SJCRH30 (cell line): Measurements from ENCODE around the gene MICALL1. TPM values are rescaled to one million over a fixed set of nuclear protein-coding genes. Genes with fewer than 3 reads are reported as not detected.

Experiments used
- DNase-seq, 2 experiments: peaks; one replicate each; pipeline ENCODE4 v3.0.0-alpha.2; 2015 to 2020
- H3K27ac ChIP-seq: fragments of 250-450 bp; sonication (Bioruptor Pico); 2 replicates; pipeline ENCODE4 v1.5.1; 2020; ENCODE audit warnings: mild to moderate bottlenecking, moderate library complexity
- H3K27me3 ChIP-seq: fragments of 250-450 bp; sonication (Bioruptor Pico); 2 replicates; pipeline ENCODE4 v1.5.1; 2020; ENCODE audit warnings: mild to moderate bottlenecking, moderate library complexity
- H3K36me3 ChIP-seq: fragments of 250-450 bp; sonication (Bioruptor Pico); 2 replicates; pipeline ENCODE4 v1.5.1; 2020; ENCODE audit warnings: mild to moderate bottlenecking, moderate library complexity
- H3K4me1 ChIP-seq: fragments of 250-450 bp; sonication (Bioruptor Pico); 2 replicates; pipeline ENCODE4 v1.5.1; 2020; ENCODE audit warnings: mild to moderate bottlenecking, moderate library complexity
- H3K4me3 ChIP-seq: fragments of 250-450 bp; sonication (Bioruptor Pico); 2 replicates; pipeline ENCODE4 v1.5.1; 2020; ENCODE audit warnings: mild to moderate bottlenecking, moderate library complexity
- H3K9me3 ChIP-seq: fragments of 250-450 bp; sonication (Bioruptor Pico); replicated peaks from 2 replicates; pipeline ENCODE4 v1.5.1; 2020; ENCODE audit warnings: mild to moderate bottlenecking, moderate library complexity
- total RNA-seq: library from RNA; depleted of rRNA; stranded (reverse); fragments of >200 nt; shearing (Covaris generic); gene quantifications from 2 replicates; pipeline ENCODE4 v1.2.3, GENCODE V29; 2014

MICALL1 gene
- total RNA-seq, 1 experiment from 2014 or later: 18.0 TPM

GRCh38 chr22:37917874-37918548, 11.9 kb downstream of the MICALL1 start:
- H3K36me3 ChIP-seq: no peaks in the 10 kb centered on the region
- H3K4me1 ChIP-seq: no peaks in the 10 kb centered on the region
- no peak overlapping the region for H3K4me3 ChIP-seq
- H3K9me3 ChIP-seq: no peaks in the 10 kb centered on the region
- H3K27ac ChIP-seq: no peak overlapping the region
- no peaks in the 10 kb centered on the region for H3K27me3 ChIP-seq
- DNase-seq: no peak

- Histone ChIP-seq H3K36me3 (no peaks in the 10 kb centered on the region), H3K4me3 (no peak overlapping the region), H3K9me3 (no peaks in the 10 kb centered on the region), H3K4me1 (no peaks in the 10 kb centered on the region), H3K27ac (no peak overlapping the region), H3K27me3 (no peaks in the 10 kb centered on the region)
- DNase-seq: no peak
These were observed 12.6 kb downstream of the MICALL1 start for GRCh38 chr22:37918580-37919270.

- DNase-seq: no peak
- no peak overlapping the region for H3K4me3 ChIP-seq
- no peaks in the 10 kb centered on the region for H3K4me1 ChIP-seq
- no peak overlapping the region for H3K27ac ChIP-seq
- no peaks in the 10 kb centered on the region for H3K27me3 ChIP-seq
- no peaks in the 10 kb centered on the region for H3K36me3 ChIP-seq
- H3K9me3 ChIP-seq: no peaks in the 10 kb centered on the region
These were observed 14.0 kb downstream of the MICALL1 start for GRCh38 chr22:37920126-37920525.

- no peak for DNase-seq
- Histone ChIP-seq H3K4me1 (no peaks in the 10 kb centered on the region), H3K36me3 (no peaks in the 10 kb centered on the region), H3K9me3 (no peaks in the 10 kb centered on the region), H3K27ac (no peak overlapping the region), H3K4me3 (no peak overlapping the region), H3K27me3 (no peaks in the 10 kb centered on the region)
These were observed 16.1 kb downstream of the MICALL1 start for GRCh38 chr22:37922191-37922590.

DNA sequence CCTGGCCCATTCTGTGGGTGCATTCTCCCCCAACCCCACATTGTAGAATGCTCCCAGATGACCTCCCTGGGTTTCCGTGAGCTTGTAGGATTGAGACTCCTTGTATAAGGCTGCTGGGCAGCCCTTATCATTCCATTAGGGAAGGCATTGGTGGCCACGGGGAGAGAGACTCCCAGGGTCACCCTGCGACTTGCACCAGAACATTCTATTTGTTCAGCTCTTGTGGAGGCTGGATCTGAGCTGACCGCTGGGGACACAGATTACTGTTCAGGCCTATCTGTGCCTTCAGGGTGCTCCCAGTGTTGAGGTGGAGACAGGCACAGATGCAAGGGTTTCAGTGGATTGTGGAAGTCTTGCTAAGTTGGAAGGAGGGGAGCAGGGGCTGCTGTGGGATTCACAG, 17.8 kb downstream of the MICALL1 start:
- no peaks in the 10 kb centered on the region for H3K9me3 ChIP-seq
- H3K36me3 ChIP-seq: no peaks in the 10 kb centered on the region
- H3K27me3 ChIP-seq: no peaks in the 10 kb centered on the region
- no peak overlapping the region for H3K4me3 ChIP-seq
- H3K4me1 ChIP-seq: no peaks in the 10 kb centered on the region
- no peak overlapping the region for H3K27ac ChIP-seq
- no peak for DNase-seq

GRCh38 chr22:37924386-37925065, 18.4 kb downstream of the MICALL1 start:
- Histone ChIP-seq H3K4me3 (no peak overlapping the region), H3K4me1 (no peaks in the 10 kb centered on the region), H3K36me3 (no peaks in the 10 kb centered on the region), H3K27ac (no peak overlapping the region), H3K9me3 (no peaks in the 10 kb centered on the region), H3K27me3 (no peaks in the 10 kb centered on the region)
- DNase-seq: no peak

- no peak overlapping the region for H3K4me3 ChIP-seq
These were observed 19.2 kb downstream of the MICALL1 start for GRCh38 chr22:37925330-37925729.

GRCh38 chr22:37925767-37926166, 19.7 kb downstream of the MICALL1 start:
- Histone ChIP-seq H3K4me1 (no peaks in the 10 kb centered on the region), H3K9me3 (no peaks in the 10 kb centered on the region), H3K27me3 (no peaks in the 10 kb centered on the region), H3K4me3 (no peak overlapping the region), H3K27ac (no peak overlapping the region), H3K36me3 (no peaks in the 10 kb centered on the region)
- no peak for DNase-seq

More at GRCh38 chr22:37925330-37925729, 19.2 kb downstream of the MICALL1 start:
- Histone ChIP-seq H3K9me3 (no peaks in the 10 kb centered on the region), H3K36me3 (no peaks in the 10 kb centered on the region), H3K27ac (no peak overlapping the region), H3K27me3 (no peaks in the 10 kb centered on the region), H3K4me1 (no peaks in the 10 kb centered on the region)
- DNase-seq: no peak

DNA sequence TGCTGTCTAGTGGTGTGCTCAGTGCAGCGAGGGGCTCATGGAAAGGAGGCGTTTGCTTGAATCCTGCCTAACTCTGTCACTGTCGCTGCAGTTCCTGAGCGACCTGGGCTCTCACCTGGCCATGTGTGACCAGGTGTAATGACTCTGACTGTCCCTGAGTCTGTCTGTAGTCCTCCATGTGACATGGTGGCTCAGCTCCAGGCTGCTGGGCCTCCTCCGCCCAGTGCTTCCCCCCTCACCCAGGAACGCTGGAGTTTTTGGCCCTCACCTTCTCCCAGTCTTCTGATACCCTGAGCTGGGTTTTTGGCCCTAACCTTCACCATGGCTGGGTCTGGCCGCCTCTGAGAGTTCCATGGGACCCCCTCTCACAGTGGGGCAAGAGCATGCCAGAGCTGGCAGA, 20.3 kb downstream of the MICALL1 start:
- Histone ChIP-seq H3K4me1 (no peaks in the 10 kb centered on the region), H3K27ac (no peak overlapping the region), H3K36me3 (no peaks in the 10 kb centered on the region), H3K4me3 (no peak overlapping the region), H3K9me3 (no peaks in the 10 kb centered on the region), H3K27me3 (no peaks in the 10 kb centered on the region)
- DNase-seq: no peak

- Histone ChIP-seq H3K4me3 (no peak overlapping the region), H3K9me3 (no peaks in the 10 kb centered on the region), H3K36me3 (no peaks in the 10 kb centered on the region), H3K27me3 (no peaks in the 10 kb centered on the region), H3K4me1 (no peaks in the 10 kb centered on the region), H3K27ac (no peak overlapping the region)
- no peak for DNase-seq
These were observed 20.9 kb downstream of the MICALL1 start for GRCh38 chr22:37926771-37927636.

GRCh38 chr22:37927637-37927936, 21.5 kb downstream of the MICALL1 start:
- H3K27ac ChIP-seq: no peak overlapping the region
- H3K36me3 ChIP-seq: no peaks in the 10 kb centered on the region; the same call in 1 of the 2 replicates
- H3K4me1 ChIP-seq: no peaks in the 10 kb centered on the region
- no peaks in the 10 kb centered on the region for H3K9me3 ChIP-seq
- no peaks in the 10 kb centered on the region for H3K27me3 ChIP-seq
- H3K4me3 ChIP-seq: no peak overlapping the region
- no peak for DNase-seq

- Histone ChIP-seq H3K4me1 (peaks cover 9% of the 10 kb centered on the region), H3K27me3 (no peaks in the 10 kb centered on the region), H3K36me3 (no peaks in the 10 kb centered on the region; the same call in 1 of the 2 replicates), H3K4me3 (no peak overlapping the region), H3K9me3 (no peaks in the 10 kb centered on the region), H3K27ac (no peak overlapping the region)
- DNase-seq: no peak
These were observed 23.3 kb downstream of the MICALL1 start for GRCh38 chr22:37929390-37929789.

DNA sequence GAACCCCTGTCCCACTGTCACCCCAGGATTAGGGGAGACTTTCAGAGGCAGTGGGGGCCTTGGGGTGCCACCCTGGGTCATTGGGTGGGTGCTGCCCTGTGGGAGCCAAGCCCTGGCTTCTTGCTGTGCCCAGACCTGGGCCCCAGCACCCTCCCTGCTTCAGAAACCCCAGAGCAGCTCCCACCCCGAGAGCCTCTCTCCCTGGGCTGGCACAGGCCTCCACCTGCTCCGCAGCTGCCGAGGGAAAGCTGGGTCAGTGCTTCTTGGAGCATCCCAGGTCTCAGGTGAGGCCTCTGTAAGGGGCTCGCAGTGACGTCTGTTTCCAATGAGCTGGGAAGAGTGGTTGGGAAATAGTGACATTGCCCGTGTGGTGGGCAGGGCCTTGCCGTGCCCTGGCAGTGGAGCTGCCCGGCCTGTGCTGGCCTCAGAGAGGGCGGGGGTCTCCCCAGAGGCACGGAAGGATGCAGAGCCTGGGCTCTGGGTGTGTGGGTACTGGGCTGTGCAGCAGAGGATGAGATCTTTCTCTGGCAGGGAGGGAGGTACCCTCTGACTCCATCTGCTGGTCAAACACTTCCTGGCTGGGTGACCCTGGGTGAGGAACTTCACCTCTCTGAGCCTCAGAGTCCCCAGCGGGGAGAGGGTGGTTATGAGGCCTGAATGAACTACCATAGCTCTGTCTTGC, 24.3 kb downstream of the MICALL1 start:
- no peaks in the 10 kb centered on the region; the same call in 1 of the 2 replicates for H3K36me3 ChIP-seq
- no peaks in the 10 kb centered on the region for H3K27me3 ChIP-seq
- DNase-seq: no peak
- no peak overlapping the region for H3K27ac ChIP-seq
- H3K9me3 ChIP-seq: no peaks in the 10 kb centered on the region
- H3K4me1 ChIP-seq: peaks cover 9% of the 10 kb centered on the region
- H3K4me3 ChIP-seq: no peak overlapping the region

DNA sequence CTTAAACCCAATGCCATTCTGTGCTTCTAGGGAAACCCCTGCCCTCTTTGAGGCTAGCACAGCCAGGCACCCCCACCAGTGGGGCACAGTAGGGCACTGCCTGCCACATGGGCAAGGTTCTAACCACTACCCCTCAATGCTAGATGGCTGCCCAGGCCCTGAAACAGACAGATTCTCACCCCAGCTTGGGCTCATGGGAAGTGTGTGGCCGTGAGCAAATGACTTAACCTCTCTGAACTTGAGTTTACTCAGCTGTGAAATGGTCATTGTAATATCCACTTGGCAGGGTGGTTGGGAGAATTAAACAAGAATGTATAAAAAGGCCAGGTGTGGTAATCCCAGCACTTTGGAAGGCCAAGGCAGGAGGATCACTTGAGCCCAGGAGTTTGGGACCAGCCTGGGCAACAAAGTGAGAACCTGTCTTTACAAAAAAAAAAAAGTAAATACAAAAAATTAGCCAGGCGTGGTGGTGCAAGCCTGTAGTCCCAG, 24.9 kb downstream of the MICALL1 start:
- H3K27ac ChIP-seq: no peak overlapping the region
- H3K9me3 ChIP-seq: no peaks in the 10 kb centered on the region
- H3K27me3 ChIP-seq: no peaks in the 10 kb centered on the region
- H3K36me3 ChIP-seq: no peaks in the 10 kb centered on the region; the same call in 1 of the 2 replicates
- H3K4me3 ChIP-seq: no peak overlapping the region
- no peak for DNase-seq
- H3K4me1 ChIP-seq: peaks cover 9% of the 10 kb centered on the region
